ENCODE data around the gene GAL3ST3. TPM values are rescaled to one million over a fixed set of nuclear protein-coding genes. Genes with fewer than 3 reads are reported as not detected.
A peak's percentile ranks its signal among the peaks of the same experiment; 100 is the strongest.

GAL3ST3 gene
- total RNA-seq, 1 donor from 2014 or later = 3.7 TPM

- Mint-ChIP-seq H3K9me3 (no peaks in the 10 kb centered on the region), H3K36me3 (peaks cover 12% of the 10 kb centered on the region), H3K27ac (peak overlapping the region; percentile 51), H3K4me3 (peak overlapping the region; percentile 71), H3K27me3 (peaks cover 4% of the 10 kb centered on the region), H3K4me1 (ENCODE audit: unreplicated experiment) (peaks cover 21% of the 10 kb centered on the region)
- TF ChIP-seq CTCF (conservative IDR thresholded peaks at IDR 0.05) = no peak
- no peak for DNase-seq (ENCODE audit: extremely low spot score, unreplicated experiment)
Observed at GRCh38 chr11:66004186-66004585, 44.8 kb downstream of the GAL3ST3 start.

- DNase-seq (ENCODE audit: extremely low spot score, unreplicated experiment) = no peak
- Mint-ChIP-seq H3K27me3 (no peaks in the 10 kb centered on the region), H3K4me3 (peak overlapping the region; percentile 100), H3K27ac (peak overlapping the region; percentile 99), H3K4me1 (ENCODE audit: unreplicated experiment) (peaks cover 21% of the 10 kb centered on the region), H3K36me3 (peaks cover 15% of the 10 kb centered on the region), H3K9me3 (no peaks in the 10 kb centered on the region)
- no peak for TF ChIP-seq CTCF (conservative IDR thresholded peaks at IDR 0.05)
Observed at GRCh38 chr11:66003291-66003690, 45.7 kb downstream of the GAL3ST3 start.

GRCh38 chr11:66002648-66003225, 46.2 kb downstream of the GAL3ST3 start:
- peak overlapping the region; percentile 100 for H3K4me3 Mint-ChIP-seq
- H3K4me1 Mint-ChIP-seq (ENCODE audit: unreplicated experiment) = peaks cover 21% of the 10 kb centered on the region
- H3K9me3 Mint-ChIP-seq = no peaks in the 10 kb centered on the region
- H3K36me3 Mint-ChIP-seq = peaks cover 15% of the 10 kb centered on the region
- H3K27ac Mint-ChIP-seq = peak overlapping the region; percentile 99
- no peak for DNase-seq (ENCODE audit: extremely low spot score, unreplicated experiment)
- TF ChIP-seq CTCF (conservative IDR thresholded peaks at IDR 0.05) = no peak
- H3K27me3 Mint-ChIP-seq = no peaks in the 10 kb centered on the region

GRCh38 chr11:66001942-66002647, 46.9 kb downstream of the GAL3ST3 start, which contains the start of the genes BANF1 and EIF1AD:
Gene BANF1 (plus strand): TSS chr11:66002503. CDS start chr11:66003251, 748 bp downstream.
Gene EIF1AD (minus strand): TSS chr11:66002157. CDS start chr11:66000389, 1,768 bp downstream.
- peak within 1 kb of the TSS; percentile 99 for H3K27ac Mint-ChIP-seq
- H3K9me3 Mint-ChIP-seq = no peaks in the 10 kb centered on the region
- DNase-seq (ENCODE audit: extremely low spot score, unreplicated experiment) = peak; percentile 93
- H3K4me1 Mint-ChIP-seq (ENCODE audit: unreplicated experiment) = peaks cover 21% of the 10 kb centered on the region
- peak within 1 kb of the TSS; percentile 100 for H3K4me3 Mint-ChIP-seq
- H3K36me3 Mint-ChIP-seq = peaks cover 19% of the 10 kb centered on the region
- no peaks in the 10 kb centered on the region for H3K27me3 Mint-ChIP-seq
- no peak for TF ChIP-seq CTCF (conservative IDR thresholded peaks at IDR 0.05)

- H3K4me3 Mint-ChIP-seq = peak overlapping the region; percentile 9
Observed at GRCh38 chr11:65997286-65997685, 51.7 kb downstream of the GAL3ST3 start.

More at GRCh38 chr11:65997286-65997685, 51.7 kb downstream of the GAL3ST3 start:
- DNase-seq (ENCODE audit: extremely low spot score, unreplicated experiment) = no peak
- Mint-ChIP-seq H3K27me3 (no peaks in the 10 kb centered on the region), H3K36me3 (peaks cover 17% of the 10 kb centered on the region), H3K9me3 (no peaks in the 10 kb centered on the region), H3K4me1 (ENCODE audit: unreplicated experiment) (peaks cover 14% of the 10 kb centered on the region), H3K27ac (no peak overlapping the region)
- TF ChIP-seq CTCF (conservative IDR thresholded peaks at IDR 0.05) = no peak

Data from type B pancreatic cell (in vitro differentiated cells).